8988T (cell line): Measurements from ENCODE around the gene EXD3.
"Not testable (repeated sequence)": the region's sequence is repeated elsewhere in the genome, so short reads cannot be mapped to it uniquely, and the experiment has no call there.

Experiments used
- DNase-seq: peaks from one replicate; pipeline ENCODE4 v3.0.0; 2011

Gene EXD3

GRCh38 chr9:137430723-137431415, 7.9 kb upstream of the EXD3 start:
- DNase-seq = no peak

DNA sequence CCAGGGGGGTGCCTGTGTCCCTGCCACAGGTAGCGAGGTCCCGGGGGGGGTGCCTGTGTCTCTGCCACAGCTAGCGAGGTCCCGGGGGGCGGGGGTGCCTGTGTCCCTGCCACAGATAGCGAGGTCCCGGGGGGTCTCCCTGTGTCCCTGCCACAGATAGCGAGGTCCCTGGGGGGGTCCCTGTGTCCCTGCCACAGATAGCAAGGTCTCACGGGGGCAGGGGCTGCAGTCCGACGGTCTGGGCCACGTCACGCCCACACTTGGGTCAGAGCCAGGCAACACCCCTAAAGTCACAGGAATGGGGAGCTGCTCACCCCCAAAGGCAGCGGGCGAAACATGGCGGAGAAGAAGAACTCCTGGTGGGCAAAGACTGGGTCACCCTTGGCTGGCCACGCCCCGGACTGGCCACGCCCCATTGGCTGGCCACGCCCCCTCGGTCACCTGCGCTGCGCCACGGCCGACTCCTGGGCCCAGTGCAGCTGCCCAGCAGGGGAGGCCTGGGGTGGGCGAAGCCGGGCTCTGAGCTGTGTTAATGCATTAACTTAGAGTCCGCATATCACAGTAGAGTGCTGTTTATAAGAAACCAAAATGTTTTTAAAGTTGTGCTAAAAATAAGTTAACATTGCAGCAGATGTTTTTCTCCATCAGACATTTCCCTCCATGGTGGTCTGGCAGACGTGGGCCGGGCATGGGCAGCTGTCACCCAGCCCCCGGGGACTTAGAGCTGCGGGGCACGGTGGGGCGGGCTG, 7.2 kb upstream of the EXD3 start:
- no peak for DNase-seq

DNA sequence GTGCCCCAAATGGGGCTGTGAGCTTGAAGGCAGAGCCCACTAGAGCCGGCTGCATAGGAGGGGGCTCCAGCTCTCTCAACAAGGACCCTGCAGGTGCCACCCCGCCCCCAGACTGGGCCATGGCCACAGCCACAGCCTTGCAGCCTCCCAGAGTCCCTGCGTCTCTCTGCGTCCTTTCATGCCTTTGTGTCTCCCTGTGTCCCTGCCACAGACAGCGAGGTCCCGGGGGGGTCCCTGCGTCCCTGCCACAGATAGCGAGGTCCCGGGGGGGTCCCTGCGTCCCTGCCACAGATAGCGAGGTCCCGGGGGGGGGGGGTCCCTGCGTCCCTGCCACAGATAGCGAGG, 6.6 kb upstream of the EXD3 start:
- no peak for DNase-seq

GRCh38 chr9:137428841-137429545, 6.0 kb upstream of the EXD3 start:
- no peak for DNase-seq

DNA sequence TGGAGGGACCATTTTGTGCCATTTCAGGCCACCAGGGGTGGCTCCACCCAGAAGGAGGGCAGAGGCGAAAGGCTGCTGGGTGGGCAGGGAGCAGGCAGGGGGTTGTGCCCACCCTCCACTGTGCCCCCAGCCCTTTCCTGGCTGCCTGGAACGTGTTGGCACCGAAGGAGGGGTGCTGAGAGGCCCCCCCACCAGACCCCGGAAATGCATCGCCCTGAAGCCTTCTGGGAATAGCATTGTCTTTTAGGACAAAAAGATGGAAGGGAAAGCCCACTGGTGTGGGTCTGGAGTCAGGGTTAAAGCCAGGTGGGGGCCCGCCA, 5.3 kb upstream of the EXD3 start:
- no peak for DNase-seq

DNA sequence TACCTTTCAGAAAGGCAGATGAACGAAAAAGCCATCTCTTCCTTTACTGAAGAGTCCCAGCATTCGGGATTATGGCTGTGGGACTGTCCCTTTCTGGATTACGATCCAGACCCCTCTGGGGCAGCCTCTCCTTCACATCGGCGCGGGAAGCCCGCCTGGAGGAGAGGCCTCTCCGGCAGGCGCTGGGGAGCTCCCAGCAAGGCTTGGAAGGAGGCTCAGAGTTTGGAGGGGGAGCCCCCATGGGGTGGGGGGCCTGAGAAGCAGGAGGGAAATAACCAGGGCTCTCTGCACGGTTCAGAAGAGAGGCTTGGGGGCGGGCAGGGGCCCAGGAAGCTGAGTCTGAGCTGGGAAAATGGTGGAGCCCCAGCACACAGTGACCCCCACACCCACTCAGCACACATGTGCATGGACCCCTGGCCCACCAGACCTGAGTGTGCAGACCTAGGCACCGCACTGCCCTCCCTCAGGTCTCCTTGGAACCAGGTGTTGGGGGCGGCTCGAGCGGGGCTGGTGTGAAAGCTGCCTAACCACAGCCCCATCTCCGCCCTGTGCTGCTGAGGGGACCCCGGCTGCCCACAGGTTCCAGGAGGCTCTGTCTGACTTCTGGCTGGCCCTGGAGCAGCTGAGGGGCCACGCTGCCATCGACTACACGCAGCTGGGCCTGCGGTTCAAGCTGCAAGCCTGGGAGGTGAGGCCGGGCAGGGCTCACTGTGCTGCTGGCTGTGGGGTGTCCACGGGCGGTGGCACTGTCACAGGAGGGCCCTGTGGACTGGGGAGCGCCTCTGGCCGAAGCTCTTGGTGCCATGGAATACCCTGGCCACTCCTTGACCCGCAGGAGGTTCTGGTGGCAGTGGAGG, 4.7 kb upstream of the EXD3 start:
- no peak for DNase-seq

DNA sequence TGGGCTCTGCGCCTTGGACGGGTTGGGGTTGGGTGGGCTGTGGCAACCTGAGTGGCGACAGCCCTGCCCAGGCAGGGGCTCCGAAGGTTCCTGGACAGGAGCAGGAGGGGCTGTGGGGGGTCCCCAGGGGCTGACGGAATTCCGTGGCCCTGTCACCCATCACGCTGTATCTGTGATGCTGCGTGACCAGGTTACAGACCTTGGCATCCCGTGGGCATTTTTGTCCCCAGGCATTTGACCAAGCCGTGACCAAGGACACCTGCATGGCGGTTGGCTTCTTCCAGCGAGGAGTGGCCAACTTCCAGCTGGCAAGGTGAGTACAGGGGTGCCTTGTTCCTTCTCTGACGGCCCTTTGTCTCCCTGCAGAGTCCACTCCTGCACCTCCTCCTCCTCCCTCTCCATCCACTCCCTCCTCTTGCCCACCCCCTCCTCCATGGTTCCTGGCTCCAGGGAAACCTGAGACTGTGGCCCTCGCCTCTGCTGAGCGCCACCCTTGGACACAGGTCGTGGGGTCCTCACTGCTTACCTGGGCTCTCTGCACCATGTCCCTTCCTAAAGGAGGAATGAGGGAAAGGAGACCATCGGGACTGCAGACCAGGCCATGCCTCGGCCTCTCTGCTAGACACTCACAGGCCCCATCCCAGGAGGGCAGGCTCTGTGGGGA, 3.2 kb upstream of the EXD3 start:
- no peak for DNase-seq

GRCh38 chr9:137423514-137424291, 741 bp upstream of the EXD3 start:
- peak; percentile 35 for DNase-seq

- no peak for DNase-seq
Measured at GRCh38 chr9:137421838-137422603, 941 bp downstream of the EXD3 start.

DNA sequence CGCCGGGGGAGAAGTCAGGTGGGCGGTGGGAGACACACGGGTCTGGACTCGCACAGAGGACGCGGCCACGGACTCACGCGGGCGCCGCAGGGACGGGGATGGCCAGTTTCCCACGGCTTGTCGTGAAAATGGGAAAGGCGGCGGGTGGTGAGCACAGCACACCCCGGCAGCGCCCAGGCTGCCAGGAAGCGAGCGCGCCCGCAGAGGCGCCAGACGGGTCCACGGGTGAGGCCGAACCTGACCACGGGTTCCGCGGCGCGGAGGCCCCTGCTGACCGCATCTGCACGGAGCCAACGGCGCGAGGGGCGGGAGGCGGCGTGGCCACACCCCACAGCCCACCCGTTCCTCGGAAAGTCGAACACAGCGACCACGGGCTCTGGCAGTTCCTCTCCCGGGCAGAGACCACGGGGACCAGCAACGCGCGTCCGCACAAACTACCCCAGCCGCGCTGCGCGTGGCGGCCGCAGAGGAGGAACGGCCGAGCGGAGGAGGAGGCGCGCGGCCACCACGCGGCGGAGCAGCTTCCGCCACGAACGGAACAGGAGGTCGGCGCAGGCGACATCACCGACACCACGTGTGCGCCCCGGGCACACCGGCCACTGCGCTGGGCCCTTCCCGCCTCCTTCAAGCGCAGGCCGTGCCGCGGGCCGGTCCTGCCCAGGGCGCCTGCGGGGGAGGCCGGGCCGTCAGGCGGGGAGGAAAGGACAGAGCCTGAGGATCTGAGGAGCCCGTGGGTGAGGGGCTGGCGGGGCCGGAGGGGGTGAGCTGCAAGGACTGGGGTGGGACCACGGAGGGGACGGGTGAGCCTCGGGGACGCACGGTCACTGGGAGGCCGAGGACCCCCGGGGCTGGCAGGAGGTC, 5.6 kb downstream of the EXD3 start:
- DNase-seq = no peak

DNA sequence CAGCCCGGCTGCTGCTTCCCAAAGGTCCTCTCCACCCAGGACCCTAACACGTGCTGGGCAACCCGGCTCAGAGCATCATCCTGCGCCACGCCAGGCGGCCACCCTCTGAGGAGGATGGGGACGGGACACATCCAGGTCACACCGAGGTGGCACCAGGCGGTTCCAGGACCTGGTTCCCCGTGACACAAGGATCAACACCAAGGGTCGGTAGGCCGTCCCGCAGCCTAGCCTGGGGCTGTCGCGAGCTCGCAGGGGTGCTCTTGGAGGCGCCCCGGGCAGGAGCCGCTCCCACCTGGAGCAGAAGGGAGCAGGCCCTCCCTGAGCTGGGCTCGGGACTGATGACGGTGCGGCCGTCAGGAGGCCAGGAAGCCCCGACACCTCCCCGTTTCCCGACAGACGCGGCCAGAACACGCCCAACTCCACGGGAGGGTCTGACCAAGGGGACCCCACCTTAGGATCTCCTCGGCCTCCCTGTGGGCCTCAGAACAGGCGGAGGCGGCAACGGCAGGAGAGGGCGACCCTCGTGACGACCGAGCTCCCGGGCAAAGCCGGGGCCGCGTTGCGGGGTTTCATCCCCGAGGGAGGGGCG, 6.3 kb downstream of the EXD3 start:
- no peak for DNase-seq

DNA sequence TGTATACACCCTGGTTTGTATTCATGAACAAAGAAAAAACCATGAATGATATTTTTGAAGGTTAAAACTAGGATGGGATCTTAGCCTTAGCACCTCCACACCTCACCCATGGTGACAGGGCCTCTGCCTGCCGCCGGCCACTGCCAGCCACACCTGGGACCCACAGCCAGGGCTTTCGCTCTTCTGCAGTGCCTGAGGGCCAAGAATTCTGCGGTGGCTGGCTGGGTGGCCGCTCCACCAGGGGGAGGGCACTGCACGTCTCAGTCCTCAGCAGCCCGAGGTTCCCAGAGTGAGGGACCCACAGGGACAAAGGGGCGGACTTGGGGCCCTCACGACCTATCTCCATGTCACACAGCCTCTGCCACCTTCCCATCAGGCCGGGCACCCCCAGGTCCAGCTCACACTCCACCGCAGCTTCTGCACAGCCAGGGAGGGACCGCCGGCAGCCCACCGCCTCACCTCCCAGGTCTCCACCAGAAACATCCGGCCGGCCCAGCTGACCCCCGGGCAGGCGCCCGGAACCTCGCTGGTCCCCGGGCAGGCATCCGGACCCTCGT, 6.9 kb downstream of the EXD3 start:
- DNase-seq = no peak

DNA sequence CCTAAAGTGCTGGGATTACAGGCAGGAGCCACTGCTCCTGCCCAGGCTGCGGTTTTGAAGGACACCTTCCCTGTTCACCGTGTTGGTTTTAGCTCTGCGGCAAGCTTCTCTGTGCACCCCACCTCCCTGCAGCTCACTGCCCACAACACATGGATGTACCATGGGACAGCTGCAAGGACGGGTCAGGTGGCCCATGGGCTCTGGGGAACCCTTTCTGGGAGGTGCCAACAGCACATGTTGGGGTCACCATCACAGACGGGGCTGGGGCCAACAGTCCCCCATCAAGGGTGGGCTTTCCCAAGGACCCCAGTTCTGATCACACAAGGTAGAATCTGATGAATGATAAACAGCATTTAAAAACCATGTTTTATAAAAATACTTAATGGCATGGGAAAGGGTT, 7.5 kb downstream of the EXD3 start:
- no peak for DNase-seq

DNA sequence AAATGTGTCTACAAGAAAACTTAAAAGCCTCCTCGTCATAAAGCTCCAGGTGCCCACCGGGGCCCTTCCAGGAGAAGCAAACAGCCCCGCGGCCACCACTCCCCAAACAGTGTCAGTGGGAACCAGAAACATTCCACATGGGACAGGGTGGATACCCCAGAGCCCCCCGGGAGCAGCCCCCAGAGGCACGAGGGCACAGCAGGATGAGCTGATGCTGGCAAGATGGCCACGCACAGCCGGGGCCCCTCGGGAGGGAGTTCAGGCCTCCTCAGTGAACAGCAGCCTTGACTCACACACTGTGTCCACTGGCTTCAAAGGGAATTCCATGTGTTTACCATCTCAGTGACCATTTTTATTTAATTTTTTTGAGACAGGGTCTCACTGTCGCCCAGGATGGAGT, 10.5 kb downstream of the EXD3 start:
- DNase-seq = no peak

DNA sequence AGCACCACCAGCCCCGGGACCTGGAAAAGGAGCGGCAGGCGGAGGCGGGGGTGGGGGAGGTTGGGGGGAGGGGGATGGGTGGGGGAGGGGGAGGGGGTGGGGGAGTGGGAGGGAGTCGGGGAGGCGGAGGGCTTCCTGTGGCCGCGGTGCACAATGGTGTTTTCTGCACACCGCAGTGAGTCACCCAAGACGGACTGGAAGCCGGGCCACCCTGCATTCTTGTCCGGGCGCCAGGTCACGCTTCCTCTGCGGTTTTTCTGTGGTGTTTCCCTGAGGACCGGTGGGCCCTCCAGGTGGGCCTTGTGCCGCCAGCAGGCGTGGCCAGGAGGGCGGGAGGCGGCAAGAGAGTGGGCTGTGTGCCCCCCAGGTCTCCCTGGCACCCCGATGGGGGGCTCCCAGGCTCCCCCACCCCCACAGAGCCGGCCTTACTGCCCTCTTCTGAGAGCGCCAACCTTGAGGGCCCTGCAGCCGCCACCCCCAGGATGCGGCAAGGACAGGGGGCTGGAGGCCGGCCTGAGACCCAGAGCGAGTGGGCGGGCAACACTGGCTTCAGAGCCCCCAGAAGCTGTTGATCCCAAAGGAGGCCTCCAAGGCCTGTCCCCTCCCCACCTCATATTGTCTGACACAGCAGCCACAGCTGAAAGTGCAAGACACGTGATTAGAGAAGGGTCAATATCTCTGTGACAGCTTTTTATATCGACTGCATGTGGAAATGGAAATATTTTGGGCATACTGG, 11.1 kb downstream of the EXD3 start:
- DNase-seq = peak; percentile 94

- no peak for DNase-seq
Measured at GRCh38 chr9:137411260-137411644, 11.7 kb downstream of the EXD3 start.

DNA sequence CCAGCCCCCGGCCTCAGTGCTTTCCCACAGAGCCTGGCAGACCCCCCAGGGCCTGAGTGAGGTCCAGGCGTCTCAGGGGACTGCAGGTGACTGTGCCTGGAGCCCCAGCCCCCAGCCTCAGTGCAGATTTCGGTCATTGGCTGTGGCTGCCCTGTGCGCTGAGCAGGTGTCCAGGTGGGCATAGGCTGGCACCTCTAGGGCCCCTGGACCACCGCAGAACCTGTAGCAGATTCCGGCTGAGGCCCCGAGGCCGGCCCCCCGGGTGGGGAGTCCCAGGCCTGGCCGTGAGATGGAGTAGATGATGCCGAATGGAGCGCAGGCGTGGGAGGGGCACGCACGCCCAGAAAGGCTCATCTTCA, 12.1 kb downstream of the EXD3 start:
- DNase-seq = no peak

GRCh38 chr9:137410236-137410890, 12.6 kb downstream of the EXD3 start:
- not testable (repeated sequence) for DNase-seq
